Fibroblast of lung (primary cell): ENCODE measurements around the gene MICAL3.

Experiments used
- EZH2 ChIP-seq: IDR thresholded peaks from 2 replicates; pipeline ENCODE4 v1.5.1; 2012; ENCODE audit warnings: low read length, control low read depth, mild to moderate bottlenecking; ENCODE audit errors: missing control alignments
- TF ChIP-seq, protein P1 (sequence below), 2 donors: IDR thresholded peaks in 1 of 2; conservative IDR thresholded peaks in 1 of 2; 1 replicate in 1 of 2; 2 replicates in 1 of 2; pipeline ENCODE4 v1.5.1; 2011 to 2012; ENCODE audit warnings: low read length in 2 of 2, control low read depth in 1 of 2, inconsistent platforms in 1 of 2, low read depth in 1 of 2, mild to moderate bottlenecking in 1 of 2

DNA sequence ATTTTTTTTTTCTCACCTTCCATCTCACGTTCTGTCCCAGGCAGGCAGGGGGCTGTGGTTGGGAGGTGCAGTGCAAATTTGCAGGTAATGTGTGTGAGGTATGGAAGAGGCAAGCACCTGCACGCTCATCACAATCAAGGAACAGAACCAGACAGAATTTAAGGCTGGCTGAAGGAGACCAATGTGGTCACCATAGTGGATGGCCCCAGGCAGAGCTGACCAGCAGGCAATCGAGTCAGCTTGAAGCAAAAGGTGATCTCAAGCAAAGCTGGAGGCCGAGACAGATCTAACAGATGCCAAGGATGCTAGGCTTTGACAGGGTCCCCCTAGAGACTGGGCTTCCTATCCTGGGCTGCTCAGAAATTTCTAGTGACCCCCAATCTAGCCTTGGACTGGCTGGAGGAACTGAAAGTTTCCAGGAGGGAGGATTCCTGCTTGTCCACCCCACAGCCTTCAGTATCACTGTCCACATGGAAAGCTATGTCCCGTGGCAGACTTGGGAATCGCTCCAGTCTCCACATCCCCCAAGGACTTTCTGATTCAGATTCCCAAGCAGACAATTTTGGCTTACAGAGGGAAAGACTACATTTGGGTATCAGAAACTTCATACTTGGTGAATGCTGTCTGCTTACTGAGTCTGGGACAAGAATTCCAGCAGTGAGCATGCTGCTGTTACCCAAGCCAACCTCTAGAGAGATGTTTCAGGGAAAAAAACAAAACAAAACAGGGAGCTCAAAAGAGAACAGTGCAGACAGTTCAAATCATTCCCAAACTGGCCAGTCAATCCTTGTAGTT lies 9.0 kb upstream of the MICAL3 start:
- TF ChIP-seq, protein P1, sequence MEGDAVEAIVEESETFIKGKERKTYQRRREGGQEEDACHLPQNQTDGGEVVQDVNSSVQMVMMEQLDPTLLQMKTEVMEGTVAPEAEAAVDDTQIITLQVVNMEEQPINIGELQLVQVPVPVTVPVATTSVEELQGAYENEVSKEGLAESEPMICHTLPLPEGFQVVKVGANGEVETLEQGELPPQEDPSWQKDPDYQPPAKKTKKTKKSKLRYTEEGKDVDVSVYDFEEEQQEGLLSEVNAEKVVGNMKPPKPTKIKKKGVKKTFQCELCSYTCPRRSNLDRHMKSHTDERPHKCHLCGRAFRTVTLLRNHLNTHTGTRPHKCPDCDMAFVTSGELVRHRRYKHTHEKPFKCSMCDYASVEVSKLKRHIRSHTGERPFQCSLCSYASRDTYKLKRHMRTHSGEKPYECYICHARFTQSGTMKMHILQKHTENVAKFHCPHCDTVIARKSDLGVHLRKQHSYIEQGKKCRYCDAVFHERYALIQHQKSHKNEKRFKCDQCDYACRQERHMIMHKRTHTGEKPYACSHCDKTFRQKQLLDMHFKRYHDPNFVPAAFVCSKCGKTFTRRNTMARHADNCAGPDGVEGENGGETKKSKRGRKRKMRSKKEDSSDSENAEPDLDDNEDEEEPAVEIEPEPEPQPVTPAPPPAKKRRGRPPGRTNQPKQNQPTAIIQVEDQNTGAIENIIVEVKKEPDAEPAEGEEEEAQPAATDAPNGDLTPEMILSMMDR (conservative IDR thresholded peaks at IDR 0.05 in 1 of 2, IDR thresholded peaks at IDR 0.05 in 1 of 2; ENCODE audit: low read depth in 1 of 2, low read length in 2 of 2), result peak; percentile 21 to 23
- no peak for TF ChIP-seq EZH2
